Cardiac muscle cell (in vitro differentiated cells and primary cell): Measurements from ENCODE around the gene TCHP. TPM values are rescaled to one million over a fixed set of nuclear protein-coding genes. Genes with fewer than 3 reads are reported as not detected.
A peak's percentile ranks its signal among the peaks of the same experiment; 100 is the strongest.

Experiments used
- DNase-seq, 2 donors: peaks; one replicate each; pipeline versions ENCODE4 v3.0.0 to v3.0.0-alpha.2; 2010 to 2017; ENCODE audit warnings: low read depth in 1 of 2, low spot score in 1 of 2
- H3K27ac ChIP-seq: fragments of 200-600 bp; sonication (generic); 2 replicates; pipeline ENCODE4 v1.5.1; 2016
- H3K27me3 ChIP-seq: fragments of 200-600 bp; sonication (generic); 2 replicates; pipeline ENCODE4 v1.6.0; 2016; ENCODE audit warnings: control low read depth
- H3K36me3 ChIP-seq: fragments of 200-600 bp; sonication (generic); 2 replicates; pipeline ENCODE4 v1.5.1; 2016; ENCODE audit warnings: control low read depth
- H3K4me1 ChIP-seq: fragments of 200-600 bp; sonication (generic); 2 replicates; pipeline ENCODE4 v1.8.1; 2017; ENCODE audit warnings: low read depth, mild to moderate bottlenecking, mixed run types
- H3K4me3 ChIP-seq: fragments of 200-600 bp; sonication (generic); 2 replicates; pipeline ENCODE4 v1.5.1; 2016; ENCODE audit warnings: mild to moderate bottlenecking
- H3K9me3 ChIP-seq: fragments of 200-600 bp; sonication (generic); 2 replicates; pipeline ENCODE4 v1.5.1; 2017; ENCODE audit warnings: low read depth, mild to moderate bottlenecking, control low read depth
- CTCF ChIP-seq: IDR thresholded peaks from 2 replicates; pipeline ENCODE4 v1.5.1; 2012; ENCODE audit warnings: low read depth, mild to moderate bottlenecking, low read length
- polyA plus RNA-seq: library from polyadenylated mRNA; unstranded; fragments of >200 nt; fragmentation: Nextera tagmentation; extraction: Ambion mirVana; gene quantifications from 2 replicates; pipeline ENCODE4 v1.2.1, GENCODE V29; 2016
- total RNA-seq: library from RNA; depleted of rRNA; stranded (reverse); fragments of >200 nt; gene quantifications from 2 replicates; pipeline ENCODE4 v1.2.3, GENCODE V29; 2016

The TCHP gene
- total and polyA plus RNA-seq, 2 experiments from 2014 or later = 21.5 to 23.7 TPM

GRCh38 chr12:109932878-109933503 lies 32.9 kb downstream of the TCHP start:
- peaks cover 47% of the 10 kb centered on the region for H3K36me3 ChIP-seq
- H3K27ac ChIP-seq = no peak overlapping the region

GRCh38 chr12:109934026-109934425 lies 34.0 kb downstream of the TCHP start:
- no peak overlapping the region for H3K27ac ChIP-seq
- peak in 1 of 2 donors; percentile 37 for DNase-seq
- H3K4me3 ChIP-seq = no peak overlapping the region
- peaks cover 56% of the 10 kb centered on the region for H3K36me3 ChIP-seq
- H3K9me3 ChIP-seq = no peaks in the 10 kb centered on the region
- H3K27me3 ChIP-seq = no peaks in the 10 kb centered on the region
- TF ChIP-seq CTCF = peak; percentile 57
- H3K4me1 ChIP-seq = no peaks in the 10 kb centered on the region

More at GRCh38 chr12:109932878-109933503, 32.9 kb downstream of the TCHP start:
- DNase-seq = no peak
- H3K4me3 ChIP-seq = no peak overlapping the region
- no peaks in the 10 kb centered on the region for H3K27me3 ChIP-seq
- no peaks in the 10 kb centered on the region for H3K9me3 ChIP-seq
- TF ChIP-seq CTCF = no peak
- no peaks in the 10 kb centered on the region for H3K4me1 ChIP-seq

GRCh38 chr12:109937371-109937770 lies 37.3 kb downstream of the TCHP start:
- H3K9me3 ChIP-seq = no peaks in the 10 kb centered on the region
- no peaks in the 10 kb centered on the region for H3K27me3 ChIP-seq
- H3K4me3 ChIP-seq = no peak overlapping the region
- DNase-seq = no peak
- H3K4me1 ChIP-seq = no peaks in the 10 kb centered on the region
- peaks cover 49% of the 10 kb centered on the region for H3K36me3 ChIP-seq
- TF ChIP-seq CTCF = no peak
- no peak overlapping the region for H3K27ac ChIP-seq

GRCh38 chr12:109938947-109939346 lies 38.9 kb downstream of the TCHP start:
- peaks cover 35% of the 10 kb centered on the region for H3K36me3 ChIP-seq
- DNase-seq = no peak
- H3K27me3 ChIP-seq = no peaks in the 10 kb centered on the region
- H3K4me3 ChIP-seq = no peak overlapping the region
- no peaks in the 10 kb centered on the region for H3K9me3 ChIP-seq
- H3K27ac ChIP-seq = no peak overlapping the region
- H3K4me1 ChIP-seq = no peaks in the 10 kb centered on the region
- TF ChIP-seq CTCF = no peak

- peaks cover 30% of the 10 kb centered on the region for H3K36me3 ChIP-seq
- no peak for TF ChIP-seq CTCF
- DNase-seq = no peak
- no peak overlapping the region for H3K27ac ChIP-seq
- H3K4me1 ChIP-seq = peaks cover 3% of the 10 kb centered on the region
- H3K9me3 ChIP-seq = no peaks in the 10 kb centered on the region
- H3K4me3 ChIP-seq = no peak overlapping the region
- H3K27me3 ChIP-seq = no peaks in the 10 kb centered on the region
These were observed 39.4 kb downstream of the TCHP start for GRCh38 chr12:109939504-109939903.
